Epidermal melanocyte (primary cell): ENCODE measurements around the gene TMED6.

Experiments used
- DNase-seq: peaks from one replicate; pipeline ENCODE4 v3.0.0; 2011; ENCODE audit warnings: low spot score; ENCODE audit not compliant: insufficient read length

The TMED6 gene

DNA sequence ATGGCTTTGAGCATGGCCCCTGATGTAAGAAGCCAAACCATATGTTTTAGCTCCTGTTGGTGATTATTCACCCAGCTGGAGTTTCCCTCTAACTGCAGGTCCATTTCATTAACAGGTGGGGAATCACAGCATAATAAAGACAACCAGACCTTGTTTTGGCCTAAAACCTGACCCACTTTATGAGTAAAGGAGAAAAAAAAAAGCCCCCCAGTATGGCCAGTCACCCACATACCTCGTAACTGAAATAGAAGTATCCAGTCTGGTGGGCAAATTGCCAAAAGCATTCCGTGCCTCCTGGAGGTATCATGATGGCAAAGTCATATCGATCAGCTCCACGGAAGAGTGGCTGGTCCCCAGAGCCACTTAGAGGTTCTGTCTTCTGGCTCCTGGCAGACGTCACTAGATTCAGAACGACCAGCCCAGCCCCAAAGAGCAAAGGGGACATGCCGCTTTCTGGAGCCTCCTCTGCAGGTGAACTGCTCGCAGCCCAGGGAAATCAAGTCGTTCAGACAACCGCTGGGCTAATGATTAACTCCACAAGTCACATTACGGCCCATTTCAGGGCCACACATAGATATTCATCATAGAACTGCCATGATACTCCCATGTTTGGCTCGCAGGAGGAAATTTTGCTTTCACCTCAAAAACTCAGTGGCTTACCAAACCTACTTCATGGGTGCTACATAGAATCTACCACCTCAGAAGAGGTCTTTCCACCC is at the start of gene TMED6:
TMED6 (minus strand) TSS at position 478 of the 719 bp plus-strand sequence; CDS start at position 445, 33 bp downstream.
- DNase-seq = no peak

DNA sequence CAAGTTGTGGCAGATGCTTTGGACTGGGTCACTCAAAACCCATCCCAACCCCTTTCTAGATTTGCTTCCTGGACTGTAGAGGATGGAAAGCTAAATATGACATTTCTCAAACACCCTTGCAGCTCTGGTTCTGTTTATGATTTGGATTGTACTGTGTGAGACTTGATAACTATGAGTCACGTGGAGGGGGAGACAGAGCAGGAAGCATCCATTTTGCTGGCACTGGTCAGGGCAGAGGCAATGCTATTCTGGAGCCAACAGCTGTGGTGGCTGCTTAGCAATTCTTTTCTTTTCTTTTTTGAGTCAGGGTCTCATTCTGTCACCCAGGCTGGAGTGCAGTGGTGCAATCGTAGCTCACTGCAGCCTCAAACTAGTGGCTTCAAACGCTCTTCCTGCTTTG is 47.8 kb upstream of the TMED6 start:
- no peak for DNase-seq

DNA sequence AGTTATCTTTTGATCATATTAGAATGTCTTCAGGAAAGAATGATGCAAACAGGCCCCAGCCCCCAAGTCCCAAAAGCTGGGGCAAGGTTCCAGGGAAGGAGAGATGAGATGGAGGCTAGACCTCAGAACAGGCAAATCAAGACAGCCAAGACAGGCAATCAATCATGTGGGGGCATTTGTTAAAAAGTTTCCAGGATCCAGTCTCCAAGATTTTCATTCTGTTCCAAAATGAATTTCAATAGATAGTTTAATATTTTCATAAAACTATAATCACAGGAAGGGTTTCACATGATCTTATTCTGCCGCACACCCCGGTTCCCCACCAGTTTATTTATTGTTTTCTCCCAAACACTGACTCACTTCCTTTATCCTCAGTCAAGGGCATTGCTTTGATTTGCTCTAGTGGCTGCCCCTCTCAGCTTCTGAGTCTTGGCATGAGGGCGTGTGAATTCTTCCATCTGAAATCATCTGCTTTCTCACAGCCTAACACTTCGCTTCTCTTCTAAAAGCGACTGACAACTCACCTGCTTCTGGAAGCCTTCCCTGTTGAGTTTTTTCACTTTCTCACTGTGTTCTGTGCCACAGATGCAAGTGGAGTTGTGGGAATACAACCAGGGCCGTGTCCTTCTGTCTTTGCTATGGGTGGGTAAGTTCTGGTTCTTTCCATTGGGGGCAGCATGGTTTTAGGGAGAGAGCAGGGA is 46.4 kb upstream of the TMED6 start:
- DNase-seq = no peak

DNA sequence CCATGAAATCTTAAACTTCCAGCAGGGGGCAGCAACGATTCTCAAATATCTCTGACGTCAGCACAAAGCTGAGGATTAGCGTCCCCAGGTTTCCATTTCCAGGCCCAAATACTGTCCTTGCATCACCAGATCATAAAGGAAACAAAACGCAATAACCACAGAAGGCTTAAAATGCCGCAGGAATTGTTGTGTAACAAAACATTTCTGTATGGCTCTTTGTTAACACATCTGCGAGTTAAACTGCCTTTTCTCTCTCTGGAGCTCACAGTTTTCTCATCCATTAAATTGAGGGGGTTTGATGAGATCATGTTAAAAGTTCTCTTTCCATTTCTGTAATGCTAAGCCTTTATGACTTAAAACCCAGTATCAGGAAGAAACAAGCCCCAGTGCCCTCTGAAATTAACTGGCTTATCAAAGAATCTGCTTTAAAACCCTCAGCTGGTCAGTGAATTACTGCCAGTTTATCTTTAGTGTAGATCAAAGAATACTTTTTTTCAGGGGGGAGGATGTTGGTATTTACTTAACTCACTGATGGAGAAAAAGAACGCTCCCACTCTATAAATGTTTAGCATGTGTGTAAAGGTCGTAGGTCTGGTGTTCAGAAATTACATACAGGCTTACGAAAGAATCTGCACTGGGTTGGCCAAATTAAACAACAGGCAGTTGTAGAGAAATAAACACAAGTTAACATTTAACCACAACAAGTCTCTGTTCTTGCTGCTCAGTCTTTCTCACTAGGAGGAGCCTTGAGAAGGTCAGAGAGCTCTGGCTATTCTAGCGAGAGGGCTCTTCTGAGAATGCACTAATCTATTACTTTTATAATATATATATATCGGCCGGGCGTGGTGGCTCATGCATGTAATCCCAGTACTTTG is 44.8 kb upstream of the TMED6 start:
- DNase-seq = peak; percentile 47

DNA sequence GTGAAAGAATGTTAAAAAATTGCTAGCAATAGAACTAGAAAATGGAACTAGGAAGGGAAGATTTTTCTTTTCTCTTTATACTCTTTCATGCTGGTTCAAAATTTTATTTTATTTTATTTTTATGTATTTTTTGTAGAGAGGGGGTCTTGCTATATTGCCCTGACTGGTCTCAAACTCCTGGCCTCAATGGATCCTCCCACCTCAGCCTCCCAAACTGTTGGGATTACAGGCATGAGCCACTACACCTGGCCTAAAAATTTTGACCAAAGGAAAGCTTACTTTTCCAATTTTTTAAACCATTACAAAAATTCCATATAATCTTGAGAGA is 44.2 kb upstream of the TMED6 start:
- DNase-seq = no peak

DNA sequence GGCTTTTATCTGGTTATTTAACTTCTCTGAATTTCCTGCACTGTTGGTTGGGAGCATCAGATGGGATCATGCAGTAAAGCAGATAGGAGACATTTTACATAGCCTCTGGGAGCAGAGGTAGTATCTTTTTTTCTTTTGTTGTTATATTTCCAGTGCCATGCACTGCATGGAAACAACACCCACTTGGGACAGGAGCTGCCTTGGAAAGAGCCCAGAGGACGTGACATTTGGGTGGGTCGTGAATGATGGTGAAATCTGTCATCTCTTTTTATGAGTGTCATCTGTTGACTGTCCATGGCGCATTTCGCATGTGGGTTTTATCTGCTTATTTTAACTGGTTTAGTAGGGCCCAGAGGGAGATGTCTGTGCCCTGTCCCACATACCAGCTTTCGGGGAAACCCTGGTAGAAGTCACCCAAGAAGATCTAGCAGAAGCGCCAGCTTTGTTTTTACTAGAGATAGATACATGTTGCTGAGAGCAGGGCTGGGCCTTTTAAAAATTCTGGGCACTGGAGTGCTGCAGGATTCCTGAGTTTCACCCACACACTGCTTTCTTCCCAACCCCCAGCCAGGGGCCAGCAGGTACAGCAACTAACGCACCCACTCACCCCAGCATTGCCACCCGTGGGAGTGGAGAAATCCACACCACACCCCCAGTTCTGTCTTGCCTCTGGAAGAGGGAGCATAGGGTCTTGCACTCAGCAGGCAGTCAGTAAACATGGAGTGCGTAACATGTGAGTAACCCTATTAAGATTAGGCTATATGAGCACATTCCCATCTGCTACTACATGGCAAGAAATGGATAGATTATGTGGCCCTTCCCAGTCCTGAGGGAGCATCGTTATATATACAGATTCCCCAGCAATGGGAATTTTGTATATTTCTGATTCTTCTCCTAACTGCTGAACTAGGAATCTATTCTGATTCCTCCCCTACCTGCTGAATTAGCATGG is 42.6 kb upstream of the TMED6 start:
- DNase-seq = no peak

DNA sequence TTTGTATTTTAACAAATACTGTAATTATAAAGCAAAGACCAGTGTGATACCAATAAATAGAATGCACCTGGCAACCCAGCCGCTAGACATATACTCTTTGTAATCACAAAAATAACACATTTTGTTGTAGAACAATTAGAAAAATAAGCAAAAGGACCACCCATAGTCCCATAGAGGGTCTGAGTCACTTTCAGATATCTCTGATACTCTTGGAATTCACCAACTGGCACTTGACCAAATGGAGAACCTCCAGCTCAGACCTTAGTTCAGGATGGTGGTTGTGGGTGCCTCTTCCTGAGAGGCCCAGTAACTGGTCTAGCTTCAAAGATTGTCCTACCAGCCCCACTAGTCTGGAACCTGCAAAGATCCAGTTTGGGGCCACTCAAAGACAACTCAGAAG is 35.0 kb upstream of the TMED6 start:
- no peak for DNase-seq

DNA sequence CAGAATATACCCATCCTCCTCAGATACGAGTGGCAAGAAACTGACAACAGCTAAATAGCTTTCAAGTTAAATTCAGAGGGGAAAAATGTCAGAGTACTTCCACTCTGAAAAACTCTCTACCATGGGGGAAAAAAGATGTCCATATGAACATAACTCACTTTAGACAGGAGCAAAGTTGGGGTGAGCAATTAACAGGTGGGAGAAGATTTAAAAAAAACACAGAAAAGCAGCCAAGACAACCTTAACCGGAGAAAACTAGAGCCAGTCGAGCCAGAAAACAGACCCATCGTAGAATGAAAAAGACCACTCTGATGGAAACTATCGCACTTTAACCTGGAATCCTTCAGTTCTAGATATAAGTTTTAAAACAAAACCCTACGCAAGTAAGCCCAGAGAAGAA is 33.4 kb upstream of the TMED6 start:
- DNase-seq = no peak

DNA sequence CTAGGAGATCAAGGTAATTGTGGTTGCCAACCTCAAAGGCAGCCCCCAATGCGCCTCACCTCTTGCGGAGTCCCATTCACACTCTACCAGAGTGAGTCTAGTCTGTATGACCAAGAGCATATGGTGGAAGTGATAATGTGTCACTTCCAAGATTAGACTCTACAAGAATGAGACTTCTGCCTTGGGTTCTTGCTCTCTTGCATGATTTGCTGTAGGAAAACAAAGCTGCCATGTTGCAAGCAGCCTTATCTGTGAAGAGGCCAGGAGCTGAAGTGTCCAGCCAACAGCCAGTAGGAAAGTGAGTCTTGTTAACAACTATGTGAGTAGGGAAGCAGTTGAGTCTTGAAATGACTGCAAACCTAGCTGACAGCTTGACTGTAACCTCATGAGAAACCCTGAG is 30.8 kb upstream of the TMED6 start:
- no peak for DNase-seq

DNA sequence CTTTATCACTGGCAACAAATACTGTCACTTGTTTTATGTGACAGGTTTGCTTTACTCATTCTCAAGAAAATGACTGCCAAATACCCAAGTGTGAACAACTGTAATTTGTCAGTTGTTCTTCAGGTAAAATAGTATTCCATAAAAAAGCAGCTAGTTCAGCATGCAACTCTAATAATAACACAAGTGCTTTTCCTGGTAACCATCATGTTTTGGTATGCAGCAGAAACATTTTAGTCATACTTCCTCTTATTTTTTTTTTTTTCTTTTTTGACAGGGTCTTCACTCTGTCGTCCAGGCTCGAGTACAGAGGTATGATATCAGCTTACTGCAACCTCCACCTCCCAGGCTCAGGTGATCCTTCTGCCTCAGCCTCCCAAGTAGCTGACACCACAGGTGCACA is 29.6 kb upstream of the TMED6 start:
- no peak for DNase-seq

DNA sequence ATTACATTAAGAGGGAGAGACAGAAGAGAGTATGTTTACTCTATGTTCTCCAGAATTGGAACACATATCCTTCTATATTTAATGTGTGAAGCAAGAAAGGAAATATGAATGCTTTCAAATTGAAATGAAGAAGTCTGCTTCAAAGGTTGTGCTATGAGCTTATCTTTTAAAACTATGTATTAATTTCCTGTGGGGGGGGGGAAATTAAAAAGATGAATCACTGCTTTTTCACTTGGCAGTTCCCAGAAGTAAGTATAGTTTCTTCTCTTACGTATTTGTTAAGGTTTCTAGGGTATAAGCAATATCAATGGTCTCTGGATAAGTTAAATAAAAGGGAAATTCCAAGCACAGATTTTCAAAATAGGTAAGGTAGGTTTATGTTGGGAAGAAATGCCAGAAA is 27.2 kb upstream of the TMED6 start:
- DNase-seq = no peak

DNA sequence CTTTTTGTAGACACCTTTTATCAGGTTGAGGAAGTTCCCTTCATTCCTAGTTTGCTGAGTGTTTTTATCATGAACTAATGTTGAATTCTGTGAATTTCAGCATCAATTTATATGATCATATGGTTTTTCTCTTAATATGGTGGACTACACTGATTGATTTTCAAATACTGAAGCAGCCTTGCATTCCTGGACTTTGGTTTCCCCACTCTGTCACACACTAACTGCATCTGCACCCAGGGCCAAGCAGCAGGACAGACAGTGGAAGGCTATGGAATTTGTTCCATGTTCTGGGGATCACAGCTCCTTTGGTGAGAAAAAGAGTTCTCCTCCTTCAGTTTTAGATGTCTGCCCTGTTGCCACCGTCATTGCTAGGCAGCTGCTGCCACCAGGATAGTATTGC is 26.4 kb upstream of the TMED6 start:
- DNase-seq = no peak

DNA sequence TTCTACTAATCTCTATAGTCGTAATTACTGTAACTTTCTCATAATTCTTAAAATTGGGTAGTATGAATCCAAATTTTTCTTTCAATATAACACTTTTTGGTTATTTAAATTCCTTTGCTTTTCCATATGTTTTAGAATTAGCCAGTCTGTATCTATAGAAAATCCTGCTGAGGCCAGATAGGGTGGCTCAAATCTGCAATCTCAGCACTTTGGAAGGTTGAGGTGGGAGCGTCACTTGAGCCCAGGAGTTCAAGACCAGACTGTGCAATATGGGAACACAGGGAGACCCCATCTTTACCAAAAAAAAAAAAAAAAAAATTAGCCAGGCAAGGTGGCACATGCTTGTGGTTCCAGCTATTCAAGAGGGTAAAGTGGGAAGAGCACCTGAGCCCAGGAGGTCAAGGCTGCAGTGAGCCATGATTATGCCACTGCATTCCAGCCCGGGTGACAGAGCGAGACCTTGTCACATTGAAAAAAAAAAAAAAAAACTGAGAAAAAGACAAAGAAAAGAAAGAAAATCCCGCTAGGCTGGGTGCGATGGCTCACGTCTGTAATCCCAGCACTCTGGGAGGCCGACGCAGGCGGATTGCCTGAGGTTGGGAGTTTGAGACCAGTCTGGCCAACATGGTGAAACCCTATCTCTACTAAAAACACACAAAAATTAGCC is 24.9 kb upstream of the TMED6 start:
- DNase-seq = no peak

DNA sequence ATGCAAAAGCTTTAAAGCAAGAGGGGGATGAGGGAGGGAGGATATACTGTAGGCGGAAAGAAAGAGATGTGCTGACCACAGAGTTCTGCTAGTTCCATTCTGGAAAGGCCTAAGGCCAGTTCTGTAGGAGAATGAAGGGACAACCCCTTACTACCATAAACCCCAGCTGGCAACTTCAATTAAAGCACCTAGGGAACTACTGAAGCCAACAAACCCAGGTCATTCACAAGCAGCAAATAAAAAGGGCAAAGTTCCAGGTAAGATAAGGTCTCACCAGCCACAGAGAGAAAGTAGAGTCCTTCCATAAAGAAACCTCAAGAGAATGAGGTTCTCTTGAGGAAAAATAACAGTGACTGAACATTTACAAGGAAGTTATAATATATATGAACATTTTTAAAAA is 21.4 kb upstream of the TMED6 start:
- DNase-seq = no peak

DNA sequence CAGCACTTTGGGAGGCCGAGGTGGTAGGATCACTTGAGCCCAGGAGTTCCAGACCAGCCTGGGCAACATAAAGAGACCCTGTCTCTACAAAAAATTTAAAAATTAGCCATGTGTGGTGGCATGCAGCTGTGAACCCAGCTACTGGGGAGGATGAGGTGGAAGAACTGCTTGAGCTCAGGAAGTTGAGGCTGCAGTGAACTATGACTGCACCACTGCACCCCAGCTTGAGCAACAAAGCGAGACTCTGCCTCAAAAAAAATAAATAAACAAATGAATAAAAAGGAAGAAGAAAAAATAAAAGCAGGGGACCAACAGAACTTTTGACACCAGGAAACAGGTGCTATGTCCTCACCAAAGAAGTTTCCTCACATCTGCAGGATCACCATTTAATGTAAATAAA is 20.0 kb upstream of the TMED6 start:
- DNase-seq = no peak

DNA sequence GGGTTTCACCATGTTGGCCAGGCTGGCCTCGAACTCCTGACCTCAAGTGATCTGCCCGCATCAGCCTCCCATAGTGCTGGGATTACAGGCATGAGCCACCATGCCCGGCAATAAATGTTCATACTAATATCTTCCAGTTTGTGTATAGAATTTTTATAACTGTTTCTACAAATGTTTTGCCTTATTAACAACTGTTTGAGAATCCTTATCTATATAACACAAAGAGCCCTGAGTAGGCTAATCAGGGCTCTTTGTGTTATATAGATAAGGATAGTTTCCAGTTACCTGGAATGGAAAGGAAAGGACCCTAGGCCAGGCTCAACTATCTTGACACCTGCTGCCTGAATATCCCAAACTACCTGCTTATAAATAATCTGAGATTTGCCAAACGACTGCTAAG is 17.3 kb upstream of the TMED6 start:
- DNase-seq = no peak

DNA sequence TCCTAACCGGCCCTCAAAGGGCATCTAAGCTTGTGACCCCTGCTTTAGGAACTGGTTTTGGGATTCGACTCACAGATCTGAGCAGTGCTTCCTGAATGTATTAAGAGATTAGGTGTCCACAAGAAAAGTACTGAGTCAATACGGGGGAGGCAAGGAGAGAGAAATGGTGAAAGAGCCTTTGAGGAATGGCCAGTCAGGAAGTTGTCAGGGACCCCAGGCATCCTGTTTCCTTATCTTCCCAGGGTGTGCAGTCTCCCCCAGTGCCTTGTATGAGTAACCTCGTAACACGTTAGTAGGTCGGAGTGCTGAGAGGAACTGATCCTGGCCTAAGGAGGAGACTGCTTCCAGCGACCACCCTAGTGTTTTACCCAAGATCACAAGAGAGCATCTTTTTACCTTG is 16.4 kb upstream of the TMED6 start:
- DNase-seq = no peak

DNA sequence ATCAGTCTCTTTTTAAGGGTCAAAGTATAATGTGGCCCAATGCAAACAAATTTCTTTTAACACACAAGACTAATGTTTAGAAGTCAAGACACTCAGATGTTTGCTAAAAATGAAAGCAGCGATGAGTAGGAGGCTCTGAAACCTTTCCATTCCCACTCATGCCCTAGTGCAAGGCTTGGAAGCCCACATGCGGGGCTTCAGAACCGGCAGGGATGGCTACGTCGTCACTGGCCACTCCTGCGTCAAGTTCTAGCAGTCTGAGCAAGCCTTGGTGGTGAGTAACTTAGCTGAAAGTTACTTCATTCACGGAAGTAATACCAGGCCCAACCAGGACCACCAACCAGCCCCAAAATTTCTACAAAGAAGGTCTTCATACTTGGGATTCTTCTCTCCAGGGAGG is 14.8 kb upstream of the TMED6 start:
- DNase-seq = no peak

DNA sequence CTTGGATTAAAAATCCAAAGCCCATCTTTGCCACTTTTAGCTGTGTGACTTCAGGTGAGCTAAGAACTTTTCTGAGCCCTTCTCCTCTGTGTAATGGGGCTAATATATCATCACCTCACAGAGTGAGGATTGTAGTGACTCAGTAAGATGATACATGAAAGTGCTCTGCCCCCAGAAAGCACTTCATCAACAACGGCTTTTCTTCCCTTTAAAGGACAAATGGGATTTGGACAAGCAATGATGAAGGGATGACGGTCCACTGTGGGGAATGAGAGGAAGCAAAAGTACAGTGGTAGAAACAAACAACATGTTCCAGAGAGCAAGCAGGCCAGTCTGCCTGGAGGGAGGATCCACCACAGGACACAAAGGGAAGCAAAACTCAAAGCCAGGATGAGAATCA is 14.3 kb upstream of the TMED6 start:
- no peak for DNase-seq

DNA sequence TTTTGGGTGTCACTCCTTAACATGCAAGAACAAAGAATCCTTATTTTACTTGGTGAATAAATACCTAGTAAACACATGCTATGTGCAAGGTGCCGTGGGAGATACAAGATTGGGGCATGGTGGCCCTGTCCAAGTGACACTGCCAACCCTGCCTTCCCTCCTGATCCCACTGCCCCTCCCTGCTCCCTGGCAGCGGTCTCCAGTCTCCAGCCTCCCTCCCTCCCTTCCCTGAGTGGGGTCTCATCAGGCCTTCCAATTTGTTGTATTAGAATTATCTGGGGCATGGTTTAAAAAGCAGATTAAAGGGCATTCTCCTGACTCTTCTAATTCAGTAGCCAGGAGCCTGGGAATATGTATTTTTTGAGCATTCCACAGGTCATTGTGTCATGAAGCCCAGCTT is 12.5 kb upstream of the TMED6 start:
- no peak for DNase-seq

DNA sequence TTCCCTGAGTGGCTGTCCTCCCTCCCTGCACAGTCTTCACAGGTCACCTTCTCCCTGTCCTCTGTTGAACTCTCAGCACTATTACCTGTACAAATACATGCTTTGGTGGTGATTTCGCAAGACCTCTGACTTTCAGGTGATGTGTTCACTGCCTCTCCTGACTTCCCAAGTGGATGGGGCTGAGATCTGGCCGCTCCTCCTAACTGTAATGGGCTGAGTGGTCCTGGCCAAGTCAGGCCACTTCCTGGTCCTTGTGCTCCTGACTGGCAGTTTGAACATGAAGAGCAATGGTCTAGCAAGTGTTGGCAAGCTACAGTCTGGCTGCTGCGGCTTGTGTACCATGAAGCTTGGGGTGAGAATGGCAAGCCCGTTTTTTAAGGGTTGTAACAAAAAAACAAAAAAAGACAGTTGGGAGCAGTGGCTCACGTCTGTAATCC is 11.7 kb upstream of the TMED6 start:
- no peak for DNase-seq
